Kidney epithelial cell (primary cell): ENCODE measurements around the gene ROR2. TPM values are rescaled to one million over a fixed set of nuclear protein-coding genes. Genes with fewer than 3 reads are reported as not detected.
"Not testable (repeated sequence)": the region's sequence is repeated elsewhere in the genome, so short reads cannot be mapped to it uniquely, and the experiment has no call there.

Experiments used
- DNase-seq: peaks from one replicate; pipeline ENCODE4 v3.0.0-alpha.2; 2010; ENCODE audit warnings: low read depth
- H3K27me3 ChIP-seq: 2 replicates; pipeline ENCODE4 v1.6.0; 2011; ENCODE audit warnings: low read length; ENCODE audit not compliant: control insufficient read depth, insufficient read depth
- H3K36me3 ChIP-seq: 2 replicates; pipeline ENCODE4 v1.5.1; 2011; ENCODE audit warnings: low read length; ENCODE audit not compliant: control insufficient read depth, insufficient read depth
- H3K4me3 ChIP-seq: 2 replicates; pipeline ENCODE4 v1.5.1; 2011; ENCODE audit warnings: low read depth, mild to moderate bottlenecking, control low read depth, low read length
- CTCF ChIP-seq: IDR thresholded peaks from 2 replicates; pipeline ENCODE4 v1.5.1; 2011; ENCODE audit warnings: mild to moderate bottlenecking, moderate library complexity, low read length, control low read depth, inconsistent platforms; ENCODE audit not compliant: insufficient read depth, poor library complexity, severe bottlenecking
- total RNA-seq: library from RNA; depleted of rRNA; stranded (reverse); fragments of >200 nt; gene quantifications from 2 replicates; pipeline ENCODE4 v1.2.3, GENCODE V29; 2015

The ROR2 gene
- total RNA-seq, 1 donor from 2014 or later, result 1.2 TPM

GRCh38 chr9:91986248-91986647 is 36.2 kb upstream of the ROR2 start:
- no peak overlapping the region for H3K4me3 ChIP-seq
- H3K27me3 ChIP-seq, result no peaks in the 10 kb centered on the region
- H3K36me3 ChIP-seq, result no peaks in the 10 kb centered on the region
- no peak for TF ChIP-seq CTCF
- no peak for DNase-seq

GRCh38 chr9:91985692-91986091 is 35.7 kb upstream of the ROR2 start:
- H3K36me3 ChIP-seq, result no peaks in the 10 kb centered on the region
- no peak overlapping the region for H3K4me3 ChIP-seq
- no peak for DNase-seq
- no peak for TF ChIP-seq CTCF
- H3K27me3 ChIP-seq, result no peaks in the 10 kb centered on the region

- peak; percentile 20 for TF ChIP-seq CTCF
- DNase-seq, result peak; percentile 56
- no peaks in the 10 kb centered on the region for H3K27me3 ChIP-seq
Measured at GRCh38 chr9:91978740-91979414, 28.8 kb upstream of the ROR2 start.

GRCh38 chr9:91975254-91975653 is 25.2 kb upstream of the ROR2 start:
- DNase-seq, result not testable (repeated sequence)

More at GRCh38 chr9:91978740-91979414, 28.8 kb upstream of the ROR2 start:
- H3K36me3 ChIP-seq, result no peaks in the 10 kb centered on the region
- no peak overlapping the region for H3K4me3 ChIP-seq

GRCh38 chr9:91972711-91973110 is 22.7 kb upstream of the ROR2 start:
- no peak for TF ChIP-seq CTCF
- no peak overlapping the region for H3K4me3 ChIP-seq
- H3K36me3 ChIP-seq, result no peaks in the 10 kb centered on the region
- DNase-seq, result no peak
- H3K27me3 ChIP-seq, result no peaks in the 10 kb centered on the region

More at GRCh38 chr9:91975254-91975653, 25.2 kb upstream of the ROR2 start:
- H3K4me3 ChIP-seq, H3K27me3 ChIP-seq, H3K36me3 ChIP-seq: not testable (repeated sequence)

- H3K36me3 ChIP-seq, result no peaks in the 10 kb centered on the region
- no peak overlapping the region for H3K4me3 ChIP-seq
- DNase-seq, result no peak
- no peaks in the 10 kb centered on the region for H3K27me3 ChIP-seq
- TF ChIP-seq CTCF, result no peak
Measured at GRCh38 chr9:91972076-91972626, 22.1 kb upstream of the ROR2 start.
